Memory B cell (primary cell): ENCODE results near the gene JSRP1.

Experiments
- ATAC-seq: fragments of 150-1000 bp; cut with Tn5 transposase; 2 replicates; pipeline ENCODE4 v1.10.0; 2021; ENCODE audit warnings: low read depth, mild to moderate bottlenecking, moderate library complexity
- DNase-seq, 2 donors: peaks; one replicate each; pipeline ENCODE4 v3.0.0; 2022; ENCODE audit warnings: low spot score in 2 of 2
- H3K27ac Mint-ChIP-seq: one replicate; pipeline ENCODE4 v1.8.0; 2022; ENCODE audit warnings: mild to moderate bottlenecking, moderate library complexity, mixed read lengths
- H3K27me3 Mint-ChIP-seq: one replicate; pipeline ENCODE4 v1.8.0; 2022; ENCODE audit warnings: mixed read lengths
- H3K36me3 Mint-ChIP-seq: one replicate; pipeline ENCODE4 v1.8.0; 2022; ENCODE audit warnings: mild to moderate bottlenecking, mixed read lengths
- H3K4me1 Mint-ChIP-seq: one replicate; pipeline ENCODE4 v1.8.0; 2022; ENCODE audit warnings: mixed read lengths
- H3K4me3 Mint-ChIP-seq: one replicate; pipeline ENCODE4 v1.8.0; 2022; ENCODE audit warnings: mild to moderate bottlenecking, moderate library complexity, mixed read lengths
- H3K9me3 Mint-ChIP-seq: one replicate; pipeline ENCODE4 v1.8.0; 2022; ENCODE audit warnings: mixed read lengths

JSRP1 gene

GRCh38 chr19:2231621-2232221, 24.5 kb downstream of the JSRP1 start:
- ATAC-seq (no peak), DNase-seq (no peak)
- peaks cover 11% of the 10 kb centered on the region for H3K36me3 Mint-ChIP-seq
- H3K27ac Mint-ChIP-seq: no peak overlapping the region
- H3K4me1 Mint-ChIP-seq: peaks cover 37% of the 10 kb centered on the region
- H3K27me3 Mint-ChIP-seq: no peaks in the 10 kb centered on the region
- no peak overlapping the region for H3K4me3 Mint-ChIP-seq
- H3K9me3 Mint-ChIP-seq: no peaks in the 10 kb centered on the region

- no peak for ATAC-seq
- peaks cover 9% of the 10 kb centered on the region for H3K36me3 Mint-ChIP-seq
- H3K4me1 Mint-ChIP-seq: peaks cover 32% of the 10 kb centered on the region
- H3K27me3 Mint-ChIP-seq: no peaks in the 10 kb centered on the region
- no peak for DNase-seq
- H3K4me3 Mint-ChIP-seq: no peak overlapping the region
- no peaks in the 10 kb centered on the region for H3K9me3 Mint-ChIP-seq
- H3K27ac Mint-ChIP-seq: no peak overlapping the region
Measured at GRCh38 chr19:2230807-2231533, 25.2 kb downstream of the JSRP1 start.

- Mint-ChIP-seq H3K4me1 (peaks cover 31% of the 10 kb centered on the region), H3K9me3 (no peaks in the 10 kb centered on the region)
Measured at GRCh38 chr19:2230033-2230531, 26.1 kb downstream of the JSRP1 start.

GRCh38 chr19:2229103-2230032, 26.8 kb downstream of the JSRP1 start:
- Mint-ChIP-seq H3K27me3 (no peaks in the 10 kb centered on the region), H3K36me3 (peaks cover 13% of the 10 kb centered on the region), H3K4me1 (peaks cover 31% of the 10 kb centered on the region), H3K27ac (no peak overlapping the region), H3K4me3 (no peak overlapping the region), H3K9me3 (no peaks in the 10 kb centered on the region)
- DNase-seq (no peak), ATAC-seq (no peak)

More at GRCh38 chr19:2230033-2230531, 26.1 kb downstream of the JSRP1 start:
- H3K4me3 Mint-ChIP-seq: no peak overlapping the region
- DNase-seq (no peak), ATAC-seq (no peak)
- H3K27ac Mint-ChIP-seq: no peak overlapping the region
- H3K36me3 Mint-ChIP-seq: peaks cover 13% of the 10 kb centered on the region
- no peaks in the 10 kb centered on the region for H3K27me3 Mint-ChIP-seq

- H3K4me1 Mint-ChIP-seq: peaks cover 34% of the 10 kb centered on the region
- DNase-seq (no peak), ATAC-seq (no peak)
- H3K27ac Mint-ChIP-seq: peak overlapping the region; percentile 88
- peak overlapping the region; percentile 83 for H3K4me3 Mint-ChIP-seq
- peaks cover 13% of the 10 kb centered on the region for H3K36me3 Mint-ChIP-seq
- H3K27me3 Mint-ChIP-seq: no peaks in the 10 kb centered on the region
- no peaks in the 10 kb centered on the region for H3K9me3 Mint-ChIP-seq
Measured at GRCh38 chr19:2228157-2229030, 27.8 kb downstream of the JSRP1 start.

GRCh38 chr19:2227415-2228156, 28.6 kb downstream of the JSRP1 start:
- Mint-ChIP-seq H3K36me3 (peaks cover 13% of the 10 kb centered on the region), H3K9me3 (no peaks in the 10 kb centered on the region), H3K27me3 (no peaks in the 10 kb centered on the region), H3K4me1 (peaks cover 33% of the 10 kb centered on the region), H3K27ac (peak overlapping the region; percentile 88), H3K4me3 (peak overlapping the region; percentile 83)
- ATAC-seq: peak; percentile 68
- DNase-seq: peak; percentile 65 to 78

- peak overlapping the region; percentile 88 for H3K27ac Mint-ChIP-seq
- H3K4me1 Mint-ChIP-seq: peaks cover 32% of the 10 kb centered on the region
- ATAC-seq (no peak), DNase-seq (no peak)
- no peaks in the 10 kb centered on the region for H3K27me3 Mint-ChIP-seq
- H3K9me3 Mint-ChIP-seq: no peaks in the 10 kb centered on the region
- peak overlapping the region; percentile 43 for H3K4me3 Mint-ChIP-seq
- H3K36me3 Mint-ChIP-seq: peaks cover 13% of the 10 kb centered on the region
Measured at GRCh38 chr19:2226840-2227360, 29.3 kb downstream of the JSRP1 start.

GRCh38 chr19:2226051-2226839, 30.0 kb downstream of the JSRP1 start:
- peaks cover 34% of the 10 kb centered on the region for H3K4me1 Mint-ChIP-seq
- H3K4me3 Mint-ChIP-seq: no peak overlapping the region
- H3K27ac Mint-ChIP-seq: peak overlapping the region; percentile 45
- H3K27me3 Mint-ChIP-seq: no peaks in the 10 kb centered on the region
- H3K36me3 Mint-ChIP-seq: peaks cover 13% of the 10 kb centered on the region
- no peaks in the 10 kb centered on the region for H3K9me3 Mint-ChIP-seq
- ATAC-seq (no peak), DNase-seq (no peak)

- Mint-ChIP-seq H3K36me3 (peaks cover 13% of the 10 kb centered on the region), H3K9me3 (no peaks in the 10 kb centered on the region), H3K27me3 (no peaks in the 10 kb centered on the region), H3K27ac (peak overlapping the region; percentile 45), H3K4me1 (peaks cover 34% of the 10 kb centered on the region), H3K4me3 (no peak overlapping the region)
- DNase-seq (no peak), ATAC-seq (no peak)
Measured at GRCh38 chr19:2225415-2226050, 30.7 kb downstream of the JSRP1 start.

GRCh38 chr19:2224754-2225349, 31.4 kb downstream of the JSRP1 start:
- no peak for ATAC-seq
- Mint-ChIP-seq H3K4me1 (peaks cover 34% of the 10 kb centered on the region), H3K36me3 (peaks cover 12% of the 10 kb centered on the region), H3K9me3 (no peaks in the 10 kb centered on the region), H3K4me3 (no peak overlapping the region), H3K27me3 (no peaks in the 10 kb centered on the region), H3K27ac (peak overlapping the region; percentile 94)
- no peak for DNase-seq

GRCh38 chr19:2223959-2224358, 32.3 kb downstream of the JSRP1 start:
- Mint-ChIP-seq H3K27me3 (no peaks in the 10 kb centered on the region), H3K4me1 (peaks cover 33% of the 10 kb centered on the region), H3K9me3 (no peaks in the 10 kb centered on the region), H3K27ac (peak overlapping the region; percentile 94), H3K36me3 (peaks cover 14% of the 10 kb centered on the region), H3K4me3 (peak overlapping the region; percentile 76)
- peak; percentile 74 to 83 for DNase-seq
- peak; percentile 84 for ATAC-seq
